HG03378 (cell line): ENCODE data around the gene KCNJ12.
"Not testable (repeated sequence)": the region's sequence is repeated elsewhere in the genome, so short reads cannot be mapped to it uniquely, and the experiment has no call there.

Experiments
- ATAC-seq: cut with Tn5 transposase; IDR thresholded peaks from one replicate; pipeline ENCODE4 v1.9.1; 2021; ENCODE audit warnings: mild to moderate bottlenecking, moderate library complexity; ENCODE audit not compliant: unreplicated experiment

KCNJ12 gene

GRCh38 chr17:21348926-21349261, 27.3 kb upstream of the KCNJ12 start:
- not testable (repeated sequence) for ATAC-seq

- not testable (repeated sequence) for ATAC-seq
These were observed 26.7 kb upstream of the KCNJ12 start for GRCh38 chr17:21349358-21350050.

DNA sequence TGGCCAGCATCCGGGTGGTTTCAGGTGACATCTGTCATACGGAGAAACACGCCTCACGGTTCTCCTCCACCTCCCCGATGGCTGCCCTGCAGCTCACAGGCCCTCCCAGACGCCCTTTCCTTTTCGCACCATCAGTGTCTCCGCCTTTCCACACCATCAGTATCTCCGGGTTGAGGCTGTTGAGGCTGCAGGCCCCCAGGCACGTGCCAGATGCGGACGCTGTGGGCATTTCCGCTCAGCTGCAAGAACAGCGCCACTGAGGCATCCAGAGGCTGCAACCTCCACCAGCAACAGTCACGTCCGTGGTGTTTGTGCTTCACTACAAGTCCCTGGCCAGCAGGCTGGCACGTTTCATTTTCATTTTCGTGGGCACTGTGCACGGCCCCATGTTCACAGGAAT, 25.7 kb upstream of the KCNJ12 start:
- not testable (repeated sequence) for ATAC-seq

DNA sequence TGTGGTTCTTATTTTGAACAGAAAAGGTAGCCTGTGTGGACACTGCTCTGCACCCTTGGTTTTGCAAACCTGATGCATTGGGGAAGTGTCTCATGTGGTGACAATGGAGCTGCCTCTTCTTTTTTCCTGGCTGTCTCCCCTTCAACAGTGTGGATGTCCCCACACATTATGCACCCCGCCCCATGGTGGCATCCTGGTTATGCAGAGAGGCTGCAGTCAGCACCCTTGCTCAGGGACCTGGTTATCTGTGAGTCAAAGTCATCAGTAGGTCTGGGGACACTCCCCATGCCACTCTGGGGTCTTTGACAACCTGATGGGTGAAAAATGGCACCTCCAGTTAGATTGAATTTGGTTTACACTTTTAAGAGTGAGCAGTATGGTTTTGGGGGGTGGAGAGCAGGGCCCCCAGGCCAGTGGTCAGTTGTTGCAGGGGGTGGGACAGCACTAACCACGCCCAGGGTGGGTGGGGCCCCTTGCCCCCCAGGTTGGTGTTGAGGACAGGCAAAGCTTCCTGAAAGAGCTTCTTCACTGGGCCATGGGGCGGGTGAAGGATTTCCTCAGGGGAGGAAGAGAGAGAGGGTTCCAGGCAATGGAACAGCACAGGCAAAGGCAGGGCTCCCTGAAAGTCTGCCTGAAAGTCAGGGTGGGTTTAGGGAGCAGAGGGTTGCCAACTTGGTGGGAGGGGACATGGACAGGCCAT, 24.6 kb upstream of the KCNJ12 start:
- no peak for ATAC-seq

DNA sequence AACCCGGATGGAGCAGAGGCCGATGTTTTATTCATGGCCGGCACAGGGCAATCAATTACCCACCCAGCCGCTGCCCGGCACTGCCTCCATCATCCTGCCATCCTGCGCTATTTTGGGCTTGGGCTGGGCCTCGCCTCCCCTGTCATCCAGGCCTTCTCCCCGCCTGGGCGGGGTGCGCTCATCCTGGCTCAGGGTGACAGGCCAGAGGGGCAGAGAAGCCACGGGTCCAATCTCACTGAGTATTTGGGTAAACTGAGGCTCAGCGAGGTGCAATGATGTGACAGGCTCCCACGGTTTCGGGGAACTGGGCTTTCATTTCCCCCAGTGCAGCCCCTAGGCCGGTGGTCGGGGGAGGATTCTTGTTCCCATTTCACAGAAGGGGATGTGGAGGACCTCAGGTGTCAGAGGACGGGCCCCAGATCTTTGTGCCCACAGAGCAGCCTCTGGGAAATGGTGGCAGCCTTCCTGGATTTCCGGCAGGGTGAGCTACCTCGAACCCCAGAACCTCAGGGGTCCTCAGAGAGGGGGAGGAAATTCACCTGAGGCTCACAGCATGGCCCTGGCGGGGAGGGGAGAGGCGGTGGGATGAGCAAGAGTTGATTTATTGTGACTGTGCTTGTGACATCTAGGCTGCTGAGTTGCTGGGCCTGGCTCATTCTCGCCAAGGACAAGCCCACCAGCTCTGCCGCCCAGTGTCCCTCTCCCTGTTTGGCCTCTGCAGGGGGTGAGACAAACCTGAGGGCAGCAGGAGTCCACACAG, 23.8 kb upstream of the KCNJ12 start:
- no peak for ATAC-seq

- no peak for ATAC-seq
These were observed 23.2 kb upstream of the KCNJ12 start for GRCh38 chr17:21352981-21353265.

- ATAC-seq = no peak
These were observed 22.7 kb upstream of the KCNJ12 start for GRCh38 chr17:21353326-21354010.

DNA sequence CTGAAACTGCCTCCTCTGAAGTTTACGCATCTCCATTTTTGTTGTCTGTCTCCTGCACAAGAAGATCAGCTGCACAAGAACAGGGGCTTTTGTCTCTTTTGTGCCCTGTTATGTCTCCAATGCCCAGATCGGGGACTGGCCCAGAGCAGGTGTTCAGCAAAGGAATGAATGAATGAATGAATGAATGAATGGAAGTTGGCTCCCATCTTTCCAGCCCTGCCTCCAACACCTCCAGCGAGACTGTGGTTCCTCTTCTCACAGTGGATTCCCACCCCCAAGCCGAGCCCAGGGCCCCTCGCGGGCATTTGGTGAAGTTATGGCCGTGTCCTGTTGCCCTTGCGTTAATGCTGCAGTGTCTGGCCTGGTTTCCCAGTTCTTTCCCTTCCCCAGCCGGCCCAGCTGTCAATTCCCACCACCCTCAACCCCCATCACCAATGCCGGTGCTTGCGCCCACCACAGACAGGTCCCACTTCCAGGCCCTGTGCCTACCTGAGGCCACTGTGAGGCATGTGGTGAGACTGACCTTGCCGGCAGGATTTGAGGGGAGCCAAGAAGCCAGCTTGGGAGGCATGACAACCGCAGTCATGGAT, 21.3 kb upstream of the KCNJ12 start:
- ATAC-seq = no peak

DNA sequence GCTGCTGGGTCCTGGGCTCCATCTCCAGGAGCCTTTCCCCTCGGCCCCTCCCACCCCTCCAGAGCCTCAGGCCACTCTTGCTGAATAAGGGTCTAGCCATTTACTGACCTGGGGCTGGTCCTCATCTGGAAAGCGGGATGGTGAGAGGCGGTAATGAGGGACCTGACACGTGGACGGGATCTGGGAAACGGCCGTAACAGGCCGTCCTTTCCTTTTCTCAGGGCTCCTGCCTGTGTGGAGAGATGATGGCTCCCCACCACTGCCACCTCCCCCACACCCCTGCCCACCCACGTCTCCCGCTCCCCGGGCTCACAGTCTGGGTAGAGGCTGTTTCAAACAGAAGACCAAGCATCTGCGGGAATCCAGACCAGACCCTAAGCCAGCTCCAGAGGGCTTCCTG, 20.6 kb upstream of the KCNJ12 start:
- no peak for ATAC-seq

DNA sequence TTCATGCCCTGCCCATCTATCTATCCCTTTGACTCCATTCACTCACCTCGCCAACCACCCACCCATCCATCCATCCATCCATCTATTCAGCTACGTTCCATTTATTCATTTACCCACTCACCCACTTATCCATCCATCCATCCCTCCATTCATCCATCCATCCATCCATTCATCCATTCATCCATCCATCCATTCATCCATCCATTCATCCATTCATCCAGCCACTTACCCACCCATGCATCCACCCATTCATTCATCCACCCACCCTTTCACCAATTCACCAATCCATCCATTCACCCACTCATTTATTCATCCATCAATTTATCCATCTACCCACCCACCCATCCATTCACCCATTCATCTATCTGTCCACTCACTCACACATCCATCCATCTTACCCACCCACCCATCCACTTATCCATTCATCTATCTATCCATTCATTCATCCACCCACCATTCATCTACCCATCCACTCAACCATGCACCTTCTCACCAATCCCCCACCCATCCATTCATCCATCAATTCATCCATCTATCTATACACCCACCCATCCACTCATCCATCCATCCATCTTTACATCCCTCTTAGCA, 19.5 kb upstream of the KCNJ12 start:
- no peak for ATAC-seq

- ATAC-seq = no peak
These were observed 18.9 kb upstream of the KCNJ12 start for GRCh38 chr17:21357281-21357680.

DNA sequence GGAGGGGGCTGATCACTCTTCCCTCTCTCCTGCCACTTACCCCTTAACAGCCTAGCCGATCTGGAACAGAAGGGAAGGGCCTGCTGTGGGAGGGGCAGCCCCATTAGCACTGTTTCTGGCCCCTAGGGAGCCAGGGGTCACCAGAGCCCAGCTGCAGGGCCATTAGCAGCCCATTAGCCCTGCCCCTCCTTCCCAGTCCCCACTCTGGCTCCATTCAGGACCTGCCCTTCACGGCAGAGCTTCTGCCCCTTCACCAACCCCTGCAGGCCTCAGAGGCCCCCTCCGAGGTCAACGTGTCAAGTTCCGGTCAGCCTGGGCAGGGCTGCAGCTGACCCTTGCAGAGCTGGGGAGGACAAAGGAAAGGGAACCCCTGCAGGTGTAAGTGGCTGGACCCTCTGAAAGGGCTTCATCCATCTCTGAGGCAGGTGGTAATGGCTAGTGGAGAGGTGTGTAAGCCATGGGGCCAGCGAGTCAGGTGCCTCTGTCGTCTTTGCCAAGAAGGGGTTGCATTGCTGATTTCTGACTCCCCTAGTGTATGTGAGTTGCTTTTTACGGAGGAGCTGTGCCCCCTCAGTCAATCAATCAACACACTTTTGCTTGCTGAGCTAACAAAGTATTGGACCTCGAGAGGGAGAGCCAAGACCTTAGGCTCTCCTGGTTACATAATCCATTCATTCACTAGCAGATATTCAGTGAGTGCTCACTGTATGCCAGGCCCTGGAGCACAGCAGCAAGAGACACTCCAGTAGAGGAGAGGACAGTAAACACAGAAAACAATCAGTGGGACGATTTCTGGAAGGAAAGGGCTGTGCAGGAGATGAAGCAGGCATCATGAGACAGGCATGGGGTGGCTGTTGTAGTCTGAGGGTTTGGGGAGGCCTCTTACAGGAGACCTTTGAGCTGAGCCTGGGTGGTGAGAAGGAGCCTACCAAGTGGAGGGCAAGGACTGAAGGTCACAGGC, 18.2 kb upstream of the KCNJ12 start:
- ATAC-seq = no peak

DNA sequence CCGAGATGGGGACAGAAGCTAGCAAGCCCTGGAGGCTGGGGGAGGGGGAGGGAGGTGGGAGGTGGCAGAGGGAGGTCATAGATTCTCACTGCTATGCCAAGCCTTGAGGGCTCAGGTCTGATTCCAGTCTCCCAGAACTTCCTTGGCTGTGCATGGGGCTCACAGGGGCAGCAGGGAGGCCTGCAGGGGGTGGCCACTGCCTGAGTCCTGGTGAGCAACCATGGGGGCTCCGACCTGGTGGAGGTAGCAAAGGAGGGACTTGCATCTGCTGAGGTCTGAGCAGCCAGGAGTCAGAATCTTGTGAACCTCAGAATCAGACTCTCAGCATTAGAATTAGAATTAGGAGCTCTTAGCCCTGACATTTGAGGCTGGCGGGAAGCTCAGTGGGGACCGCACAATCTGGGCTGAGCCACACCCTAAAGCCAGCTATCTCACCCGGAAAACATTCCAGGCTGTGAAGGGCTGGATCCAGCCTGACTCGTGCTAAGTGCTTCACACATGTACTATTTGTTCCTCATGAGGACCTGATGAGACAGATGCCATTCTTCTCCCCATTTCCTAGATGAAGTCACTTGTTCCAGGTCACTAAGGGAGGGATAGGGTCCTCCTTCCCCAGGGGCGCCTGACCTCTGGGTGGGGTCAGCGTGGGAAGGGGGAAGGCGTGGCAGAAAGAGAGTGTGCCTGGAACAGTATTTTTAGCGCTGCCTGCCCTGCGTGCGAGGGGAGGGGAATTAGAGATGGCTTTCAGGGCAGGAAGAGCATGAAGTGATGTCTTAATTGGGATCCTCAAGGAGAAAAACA, 17.3 kb upstream of the KCNJ12 start:
- ATAC-seq = no peak

- ATAC-seq = no peak
These were observed 16.7 kb upstream of the KCNJ12 start for GRCh38 chr17:21359483-21359840.

- ATAC-seq = no peak
These were observed 16.1 kb upstream of the KCNJ12 start for GRCh38 chr17:21360048-21360447.

- ATAC-seq = no peak
These were observed 14.9 kb upstream of the KCNJ12 start for GRCh38 chr17:21361020-21361809.

DNA sequence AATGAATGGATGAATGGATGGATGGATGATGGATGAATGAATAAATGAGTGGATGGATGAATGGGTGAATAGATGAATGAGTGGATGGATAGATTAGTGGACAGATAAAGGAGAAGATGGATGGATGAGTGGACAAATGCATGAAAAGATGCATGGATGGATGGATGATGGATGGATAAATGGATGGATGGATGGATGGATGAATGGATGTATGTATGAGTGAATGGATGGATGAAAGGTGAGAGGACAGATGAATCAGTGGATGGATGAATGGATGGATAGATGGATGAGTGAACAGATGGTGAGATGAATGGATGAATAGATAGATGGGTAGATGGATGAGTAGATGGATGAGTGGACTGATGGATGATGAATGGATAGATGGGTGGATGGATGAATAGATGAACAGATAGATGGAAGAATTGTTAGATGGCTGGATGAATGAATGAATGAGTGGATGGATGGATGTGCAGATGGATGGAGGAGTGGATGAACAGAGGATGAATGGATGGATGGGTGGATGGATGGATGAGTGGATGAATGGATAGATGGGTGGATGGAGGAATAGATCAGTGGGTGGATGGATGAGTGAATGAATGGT, 13.7 kb upstream of the KCNJ12 start:
- ATAC-seq = no peak
